ENCODE measurements around the gene PRR5L. TPM values are rescaled to one million over a fixed set of nuclear protein-coding genes. Genes with fewer than 3 reads are reported as not detected.
A peak's percentile ranks its signal among the peaks of the same experiment; 100 is the strongest.
"Not testable (repeated sequence)": the region's sequence is repeated elsewhere in the genome, so short reads cannot be mapped to it uniquely, and the experiment has no call there.

Gene PRR5L
- total and polyA plus RNA-seq, 9 donors: 6.7 to 10.4 (median 7.1) TPM

DNA sequence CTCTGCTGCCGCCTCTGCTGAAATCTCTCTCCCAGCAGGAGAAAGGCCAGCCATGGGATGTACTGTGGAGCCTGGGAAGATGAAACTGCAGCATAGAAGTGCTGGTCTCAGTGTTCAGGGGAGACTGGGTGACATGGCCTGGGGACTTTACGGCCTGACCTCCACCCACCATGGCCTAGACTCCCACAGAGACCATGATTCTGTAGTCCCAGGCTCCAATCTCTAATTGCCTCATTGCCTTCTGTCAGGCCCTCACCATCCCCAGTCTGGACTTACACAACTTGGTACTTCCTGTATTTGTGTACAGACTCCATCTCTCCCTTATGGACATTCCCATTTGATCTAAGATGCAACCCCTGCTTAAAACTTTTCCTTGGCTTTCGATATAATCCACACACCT lies 170.9 kb downstream of the PRR5L start:
- H3K36me3 ChIP-seq (ENCODE audit: control insufficient read depth, insufficient read depth, low read length): peaks cover 6% of the 10 kb centered on the region
- no peak overlapping the region for H3K4me3 ChIP-seq (ENCODE audit: low read length)
- H3K27ac ChIP-seq (ENCODE audit: low read length): no peak overlapping the region
- no peak for DNase-seq
- H3K9me3 ChIP-seq (replicated peaks; ENCODE audit: control insufficient read depth, low read depth, low read length): no peaks in the 10 kb centered on the region
- H3K27me3 ChIP-seq (ENCODE audit: control insufficient read depth, insufficient read depth, low read length): no peaks in the 10 kb centered on the region
- H3K4me1 ChIP-seq (ENCODE audit: control insufficient read depth, insufficient read depth, low read length): peaks cover 11% of the 10 kb centered on the region
- WGBS (ENCODE audit: insufficient coverage): 97% methylated on average over 2 of the region's 3 CpGs

DNA sequence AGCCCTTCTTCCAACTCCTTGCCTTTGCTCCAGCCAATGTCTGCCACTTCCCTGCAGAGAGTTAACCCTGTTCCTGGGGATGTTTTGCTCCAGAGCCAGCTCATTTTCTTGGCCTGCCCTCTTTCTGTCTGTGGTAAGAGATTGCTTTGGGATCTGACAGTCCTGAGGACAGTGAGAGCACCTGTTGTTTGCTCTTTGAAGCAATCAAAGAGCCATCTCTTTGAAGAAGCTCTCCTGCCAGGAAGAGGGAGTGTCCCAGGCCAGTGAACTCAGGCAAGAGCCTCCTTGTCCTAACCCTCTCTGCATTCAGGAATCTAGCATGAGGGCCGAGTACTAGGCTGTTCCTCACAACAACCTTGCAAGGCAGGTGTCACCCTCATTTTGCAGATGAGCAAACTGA lies 171.8 kb downstream of the PRR5L start:
- DNase-seq: no peak
- H3K27ac ChIP-seq (ENCODE audit: low read length): no peak overlapping the region
- no peaks in the 10 kb centered on the region for H3K9me3 ChIP-seq (replicated peaks; ENCODE audit: control insufficient read depth, low read depth, low read length)
- no peaks in the 10 kb centered on the region for H3K27me3 ChIP-seq (ENCODE audit: control insufficient read depth, insufficient read depth, low read length)
- H3K4me3 ChIP-seq (ENCODE audit: low read length): no peak overlapping the region
- WGBS (ENCODE audit: insufficient coverage): no CpG with 5 or more reads among the region's 1 CpG
- H3K4me1 ChIP-seq (ENCODE audit: control insufficient read depth, insufficient read depth, low read length): peaks cover 11% of the 10 kb centered on the region
- peaks cover 6% of the 10 kb centered on the region for H3K36me3 ChIP-seq (ENCODE audit: control insufficient read depth, insufficient read depth, low read length)

DNA sequence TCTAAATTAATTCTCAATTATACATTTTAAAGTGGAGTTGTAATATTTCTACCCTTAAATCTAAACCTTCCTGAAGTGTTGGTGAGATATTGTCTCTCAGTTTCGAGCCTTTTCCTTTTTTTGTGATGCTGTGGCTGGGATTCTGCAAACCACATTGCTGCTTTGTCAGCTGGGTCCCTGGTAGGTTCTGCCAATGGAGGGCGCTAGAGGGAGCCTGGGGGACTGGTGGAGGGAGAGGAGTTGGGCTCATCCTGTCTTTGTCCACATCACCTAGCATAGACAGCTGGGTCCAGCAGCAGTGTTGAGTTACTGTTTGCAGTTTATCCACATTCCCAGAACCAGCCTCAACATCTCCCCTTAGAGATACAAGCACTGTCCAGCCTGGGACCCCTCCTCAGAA lies 173.0 kb downstream of the PRR5L start:
- H3K4me3 ChIP-seq (ENCODE audit: low read length): no peak overlapping the region
- H3K4me1 ChIP-seq (ENCODE audit: control insufficient read depth, insufficient read depth, low read length): peaks cover 11% of the 10 kb centered on the region
- peaks cover 6% of the 10 kb centered on the region for H3K36me3 ChIP-seq (ENCODE audit: control insufficient read depth, insufficient read depth, low read length)
- DNase-seq: no peak
- H3K27ac ChIP-seq (ENCODE audit: low read length): no peak overlapping the region
- H3K9me3 ChIP-seq (replicated peaks; ENCODE audit: control insufficient read depth, low read depth, low read length): no peaks in the 10 kb centered on the region
- no peaks in the 10 kb centered on the region for H3K27me3 ChIP-seq (ENCODE audit: control insufficient read depth, insufficient read depth, low read length)
- no CpG with 5 or more reads among the region's 2 CpGs for WGBS (ENCODE audit: insufficient coverage)

DNA sequence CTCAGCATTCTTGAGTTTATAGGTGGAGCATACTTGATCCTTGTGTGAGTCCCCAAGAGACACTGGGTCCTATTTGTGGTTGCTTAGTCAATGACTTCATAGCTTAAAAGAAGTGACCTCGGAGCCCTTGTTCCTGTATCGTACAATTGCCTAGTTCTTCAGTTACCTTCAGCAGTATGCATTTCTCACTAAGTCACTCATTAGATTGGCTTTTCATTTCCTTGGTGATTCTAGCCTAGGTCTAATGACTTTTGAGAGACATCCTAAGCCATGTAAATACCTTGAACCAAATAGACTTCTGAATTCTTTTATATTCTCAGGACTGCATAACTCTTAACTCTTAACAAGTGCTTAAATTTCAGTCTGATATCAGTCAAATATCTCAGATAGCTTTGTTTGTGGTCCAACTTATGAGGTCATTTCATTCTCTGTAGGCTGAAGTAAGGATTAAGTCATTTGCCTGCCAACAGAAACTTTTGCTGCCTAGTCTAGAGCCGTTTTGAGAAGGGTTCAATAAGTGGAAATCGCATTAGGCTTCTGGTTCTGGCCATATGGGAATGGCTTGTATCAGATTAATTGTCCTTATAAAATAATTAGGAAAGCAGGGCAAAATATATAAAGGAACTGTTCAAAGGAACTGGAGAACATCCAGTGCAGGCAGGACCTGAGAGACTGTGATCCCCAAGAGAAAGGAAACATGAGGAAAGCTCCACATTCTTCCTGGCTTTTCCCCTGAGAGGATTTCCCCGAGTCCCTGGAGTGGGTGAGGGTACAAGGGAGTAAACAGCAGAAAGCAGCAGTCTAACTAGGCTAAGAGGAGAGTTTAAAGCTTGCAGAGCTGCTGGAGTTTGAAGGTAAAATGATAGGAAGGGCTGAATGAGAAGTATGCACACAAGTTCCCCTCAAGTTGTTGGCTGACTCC lies 174.1 kb downstream of the PRR5L start:
- Histone ChIP-seq H3K9me3 (replicated peaks; ENCODE audit: control insufficient read depth, low read depth, low read length) (no peaks in the 10 kb centered on the region), H3K27me3 (ENCODE audit: control insufficient read depth, insufficient read depth, low read length) (no peaks in the 10 kb centered on the region), H3K4me1 (ENCODE audit: control insufficient read depth, insufficient read depth, low read length) (peaks cover 11% of the 10 kb centered on the region), H3K27ac (ENCODE audit: low read length) (no peak overlapping the region), H3K4me3 (ENCODE audit: low read length) (no peak overlapping the region), H3K36me3 (ENCODE audit: control insufficient read depth, insufficient read depth, low read length) (peaks cover 6% of the 10 kb centered on the region)
- WGBS (ENCODE audit: insufficient coverage): 10% methylated on average over 3 of the region's 5 CpGs
- DNase-seq: no peak

DNA sequence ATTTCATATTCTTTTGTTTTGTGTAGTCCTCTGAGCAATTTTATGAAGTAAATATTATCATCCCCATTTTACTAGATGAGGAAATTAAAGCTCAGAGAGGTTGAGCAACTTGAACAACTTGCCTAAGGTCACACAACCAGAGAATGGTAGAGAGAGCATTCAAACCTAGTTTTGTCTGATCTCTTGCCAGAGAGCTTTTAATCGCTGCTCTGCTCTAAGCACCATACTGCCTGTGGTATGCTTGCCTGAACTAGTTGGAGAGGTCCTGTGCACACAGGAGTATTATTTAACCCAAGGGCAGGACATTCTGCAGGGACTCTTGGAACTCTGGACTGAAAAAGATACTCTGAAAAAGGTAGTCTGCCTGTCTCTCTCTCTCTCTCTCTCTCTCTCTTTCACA lies 175.5 kb downstream of the PRR5L start:
- H3K4me1 ChIP-seq (ENCODE audit: control insufficient read depth, insufficient read depth, low read length): peaks cover 9% of the 10 kb centered on the region
- H3K27me3 ChIP-seq (ENCODE audit: control insufficient read depth, insufficient read depth, low read length): no peaks in the 10 kb centered on the region
- H3K4me3 ChIP-seq (ENCODE audit: low read length): no peak overlapping the region
- no peak overlapping the region for H3K27ac ChIP-seq (ENCODE audit: low read length)
- DNase-seq: no peak
- no peaks in the 10 kb centered on the region for H3K9me3 ChIP-seq (replicated peaks; ENCODE audit: control insufficient read depth, low read depth, low read length)
- 86% methylated on average over 1 of the region's 1 CpG for WGBS (ENCODE audit: insufficient coverage)
- H3K36me3 ChIP-seq (ENCODE audit: control insufficient read depth, insufficient read depth, low read length): no peaks in the 10 kb centered on the region

DNA sequence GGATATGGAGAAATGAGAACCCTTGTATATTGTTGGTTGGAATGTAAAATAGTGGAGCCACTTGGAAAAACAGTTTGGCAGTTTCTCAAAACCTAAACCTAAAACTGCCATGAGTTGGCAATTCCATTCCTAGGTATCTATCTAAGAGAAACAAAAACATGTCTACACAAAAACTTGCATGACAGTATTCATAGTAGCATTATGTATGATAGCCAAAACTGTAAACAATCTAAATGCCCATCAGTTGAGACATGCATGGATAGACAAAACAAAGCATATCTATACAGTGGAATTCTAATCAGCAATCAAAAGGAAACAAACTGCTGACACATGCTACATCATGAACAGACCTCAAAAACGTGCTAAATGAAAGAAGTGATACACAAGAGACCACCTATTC lies 179.1 kb downstream of the PRR5L start:
- no peak for DNase-seq
- no peak overlapping the region for H3K27ac ChIP-seq (ENCODE audit: low read length)
- H3K4me1 ChIP-seq (ENCODE audit: control insufficient read depth, insufficient read depth, low read length): peaks cover 8% of the 10 kb centered on the region
- no peaks in the 10 kb centered on the region for H3K27me3 ChIP-seq (ENCODE audit: control insufficient read depth, insufficient read depth, low read length)
- no peaks in the 10 kb centered on the region for H3K36me3 ChIP-seq (ENCODE audit: control insufficient read depth, insufficient read depth, low read length)
- no CpG with 5 or more reads among the region's 1 CpG for WGBS (ENCODE audit: insufficient coverage)
- H3K4me3 ChIP-seq (ENCODE audit: low read length): no peak overlapping the region
- no peaks in the 10 kb centered on the region for H3K9me3 ChIP-seq (replicated peaks; ENCODE audit: control insufficient read depth, low read depth, low read length)

DNA sequence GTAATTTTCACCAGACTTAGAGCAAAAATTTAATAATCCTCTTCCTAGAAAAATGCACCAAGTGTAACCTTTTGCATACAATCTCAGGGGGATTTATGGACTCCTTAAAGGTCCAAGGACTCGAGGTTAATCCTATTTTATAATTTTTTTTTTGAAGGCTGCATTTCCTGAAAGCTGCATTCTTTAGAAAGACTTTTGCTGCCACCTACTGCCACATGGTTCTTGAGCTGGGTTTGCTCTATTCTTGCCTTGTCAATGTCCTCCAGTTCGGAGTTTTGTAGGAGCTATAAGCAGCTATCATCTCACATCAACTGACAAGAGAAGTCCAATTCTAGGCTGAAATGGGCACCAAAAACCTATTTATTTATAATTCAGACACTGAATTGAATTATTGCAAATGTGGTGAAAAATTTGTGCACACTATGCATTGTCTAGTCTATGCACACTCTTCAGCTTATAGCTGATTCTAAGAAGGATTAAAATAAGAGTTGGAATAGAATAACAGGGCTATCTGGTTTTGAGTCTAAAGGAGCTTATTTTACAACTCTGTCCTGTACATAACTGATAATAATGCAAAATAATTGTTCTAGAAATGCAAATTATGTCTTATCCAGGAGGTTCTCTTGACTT lies 182.7 kb downstream of the PRR5L start:
- Histone ChIP-seq H3K27ac (ENCODE audit: low read length) (no peak overlapping the region), H3K4me1 (ENCODE audit: control insufficient read depth, insufficient read depth, low read length) (peaks cover 3% of the 10 kb centered on the region), H3K36me3 (ENCODE audit: control insufficient read depth, insufficient read depth, low read length) (peaks cover 6% of the 10 kb centered on the region), H3K9me3 (replicated peaks; ENCODE audit: control insufficient read depth, low read depth, low read length) (no peaks in the 10 kb centered on the region), H3K4me3 (ENCODE audit: low read length) (no peak overlapping the region), H3K27me3 (ENCODE audit: control insufficient read depth, insufficient read depth, low read length) (no peaks in the 10 kb centered on the region)
- peak; percentile 84 for DNase-seq
- no CpG with 5 or more reads among the region's 2 CpGs for WGBS (ENCODE audit: insufficient coverage)

DNA sequence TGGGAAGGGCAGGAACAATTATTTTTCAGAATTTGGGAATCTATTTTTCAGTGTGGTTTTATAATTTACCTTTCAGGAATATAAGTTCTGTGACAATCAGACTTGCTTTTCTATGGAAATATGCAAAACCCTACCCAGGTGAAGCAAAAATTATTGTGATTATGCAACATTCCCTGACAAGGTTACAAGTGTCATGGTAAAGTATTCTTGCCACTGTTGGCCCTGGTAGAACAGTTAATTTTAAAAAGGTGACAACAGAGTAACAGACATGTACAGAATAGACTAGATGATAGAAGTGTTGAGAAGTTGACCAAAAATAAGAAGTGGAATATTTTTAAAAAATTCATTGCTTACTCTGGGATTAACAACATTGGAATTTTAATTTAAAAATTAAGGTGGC lies 184.7 kb downstream of the PRR5L start:
- Histone ChIP-seq H3K4me1 (ENCODE audit: control insufficient read depth, insufficient read depth, low read length) (peaks cover 3% of the 10 kb centered on the region), H3K9me3 (replicated peaks; ENCODE audit: control insufficient read depth, low read depth, low read length) (no peaks in the 10 kb centered on the region), H3K27me3 (ENCODE audit: control insufficient read depth, insufficient read depth, low read length) (no peaks in the 10 kb centered on the region), H3K4me3 (ENCODE audit: low read length) (no peak overlapping the region), H3K27ac (ENCODE audit: low read length) (no peak overlapping the region), H3K36me3 (ENCODE audit: control insufficient read depth, insufficient read depth, low read length) (peaks cover 16% of the 10 kb centered on the region)
- no peak for DNase-seq

DNA sequence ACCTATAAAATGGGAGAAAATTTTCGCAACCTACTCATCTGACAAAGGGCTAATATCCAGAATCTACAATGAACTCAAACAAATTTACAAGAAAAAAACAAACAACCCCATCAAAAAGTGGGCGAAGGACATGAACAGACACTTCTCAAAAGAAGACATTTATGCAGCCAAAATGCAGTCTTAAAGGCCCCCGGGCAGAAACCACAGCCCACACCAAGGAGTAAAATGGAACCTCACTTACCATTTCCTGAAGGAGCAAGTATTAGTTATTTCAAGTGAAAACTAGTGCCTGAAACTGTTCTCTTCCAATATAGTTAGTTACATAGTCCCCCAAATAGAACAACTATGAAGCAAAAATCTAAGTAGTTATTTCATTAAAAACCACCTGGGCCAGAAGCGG lies 187.0 kb downstream of the PRR5L start:
- H3K27ac ChIP-seq (ENCODE audit: low read length); H3K4me3 ChIP-seq (ENCODE audit: low read length); H3K27me3 ChIP-seq (ENCODE audit: control insufficient read depth, insufficient read depth, low read length); DNase-seq; H3K9me3 ChIP-seq (replicated peaks; ENCODE audit: control insufficient read depth, low read depth, low read length); H3K4me1 ChIP-seq (ENCODE audit: control insufficient read depth, insufficient read depth, low read length): not testable (repeated sequence)
- 100% methylated on average over 1 of the region's 4 CpGs for WGBS (ENCODE audit: insufficient coverage)
- peaks cover 24% of the 10 kb centered on the region for H3K36me3 ChIP-seq (ENCODE audit: control insufficient read depth, insufficient read depth, low read length)

DNA sequence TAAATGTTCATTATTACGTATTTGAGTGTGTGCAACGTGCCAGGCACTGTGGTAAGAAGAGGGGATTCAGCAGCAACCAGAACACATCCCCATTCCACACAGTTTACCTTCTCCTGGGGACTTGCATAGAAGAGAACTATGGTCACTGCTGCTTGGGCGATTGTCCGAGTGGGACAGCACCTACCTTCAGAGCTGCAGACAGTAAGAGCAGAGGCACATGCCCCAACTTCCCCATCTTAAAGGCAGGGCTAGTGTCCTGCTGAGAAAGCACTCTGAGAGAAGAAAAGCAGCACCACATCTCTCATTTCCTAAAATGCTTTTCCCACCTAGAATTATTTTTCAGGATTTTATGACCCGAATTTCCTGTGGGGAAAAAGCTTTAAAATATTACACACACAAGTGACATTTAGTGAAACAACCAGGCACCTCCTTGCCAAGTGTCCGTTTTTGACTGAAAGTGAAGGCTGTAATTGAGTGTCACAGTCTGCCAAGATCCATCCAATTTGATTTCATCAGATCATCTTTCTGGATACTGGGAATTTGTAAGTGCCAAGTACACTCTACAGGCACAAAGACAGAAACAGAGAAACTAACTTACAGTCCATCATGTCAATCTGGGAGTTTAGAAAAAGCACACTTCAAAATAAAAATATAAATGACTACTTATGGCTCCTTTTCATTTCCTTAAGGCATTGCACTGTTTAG lies 189.4 kb downstream of the PRR5L start:
- Histone ChIP-seq H3K4me3 (ENCODE audit: low read length) (no peak overlapping the region), H3K9me3 (replicated peaks; ENCODE audit: control insufficient read depth, low read depth, low read length) (no peaks in the 10 kb centered on the region), H3K4me1 (ENCODE audit: control insufficient read depth, insufficient read depth, low read length) (no peaks in the 10 kb centered on the region), H3K27ac (ENCODE audit: low read length) (no peak overlapping the region), H3K36me3 (ENCODE audit: control insufficient read depth, insufficient read depth, low read length) (peaks cover 37% of the 10 kb centered on the region), H3K27me3 (ENCODE audit: control insufficient read depth, insufficient read depth, low read length) (no peaks in the 10 kb centered on the region)
- 100% methylated on average over 2 of the region's 6 CpGs for WGBS (ENCODE audit: insufficient coverage)
- DNase-seq: no peak

Measured in muscle of leg (tissue), 11 donors.